Esophagus squamous epithelium (tissue), 4 donors: ENCODE results near the gene ZNF407.

Experiments used
- POLR2A ChIP-seq, 4 donors: fragments of 450-650 bp; IDR thresholded peaks; one replicate each; pipeline ENCODE4 v1.6.1; 2017; ENCODE audit warnings: antibody characterized with exemption in 4 of 4, mild to moderate bottlenecking in 4 of 4, moderate library complexity in 3 of 4
- TF ChIP-seq, protein P1 (sequence below), 6 experiments: fragments of 450-650 bp in 4 of 6; fragments of 200-600 bp in 2 of 6; sonication (generic) in 2 of 6; IDR thresholded peaks; one replicate each; pipeline ENCODE4 v1.5.1; 2016 to 2019; ENCODE audit warnings: antibody characterized with exemption in 6 of 6, mild to moderate bottlenecking in 4 of 6, moderate library complexity in 4 of 6

DNA sequence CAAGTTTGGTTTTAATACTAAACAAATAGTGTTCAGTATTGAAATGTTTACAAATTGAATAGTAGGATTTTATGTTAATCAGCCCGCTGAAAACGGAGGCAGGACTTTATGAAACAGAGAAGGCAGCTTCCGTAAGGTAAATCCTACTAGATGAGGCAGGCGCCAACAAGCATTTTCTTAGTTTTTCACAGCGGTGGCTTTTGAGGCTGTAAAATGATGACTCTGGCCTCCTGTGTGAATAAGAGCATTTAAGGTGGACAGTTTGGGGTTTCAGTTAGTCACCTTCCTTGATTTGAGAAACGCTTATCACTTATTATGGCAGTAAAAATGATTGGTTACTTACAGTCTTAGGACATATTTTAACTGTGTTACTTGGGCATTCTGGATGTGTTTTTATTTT, 398.4 kb downstream of the ZNF407 start:
- TF ChIP-seq POLR2A (IDR thresholded peaks at IDR 0.05) = no peak
- TF ChIP-seq, protein P1, sequence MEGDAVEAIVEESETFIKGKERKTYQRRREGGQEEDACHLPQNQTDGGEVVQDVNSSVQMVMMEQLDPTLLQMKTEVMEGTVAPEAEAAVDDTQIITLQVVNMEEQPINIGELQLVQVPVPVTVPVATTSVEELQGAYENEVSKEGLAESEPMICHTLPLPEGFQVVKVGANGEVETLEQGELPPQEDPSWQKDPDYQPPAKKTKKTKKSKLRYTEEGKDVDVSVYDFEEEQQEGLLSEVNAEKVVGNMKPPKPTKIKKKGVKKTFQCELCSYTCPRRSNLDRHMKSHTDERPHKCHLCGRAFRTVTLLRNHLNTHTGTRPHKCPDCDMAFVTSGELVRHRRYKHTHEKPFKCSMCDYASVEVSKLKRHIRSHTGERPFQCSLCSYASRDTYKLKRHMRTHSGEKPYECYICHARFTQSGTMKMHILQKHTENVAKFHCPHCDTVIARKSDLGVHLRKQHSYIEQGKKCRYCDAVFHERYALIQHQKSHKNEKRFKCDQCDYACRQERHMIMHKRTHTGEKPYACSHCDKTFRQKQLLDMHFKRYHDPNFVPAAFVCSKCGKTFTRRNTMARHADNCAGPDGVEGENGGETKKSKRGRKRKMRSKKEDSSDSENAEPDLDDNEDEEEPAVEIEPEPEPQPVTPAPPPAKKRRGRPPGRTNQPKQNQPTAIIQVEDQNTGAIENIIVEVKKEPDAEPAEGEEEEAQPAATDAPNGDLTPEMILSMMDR (IDR thresholded peaks at IDR 0.05) = no peak
